ENCODE results near the gene FAM13A. TPM values are rescaled to one million over a fixed set of nuclear protein-coding genes. Genes with fewer than 3 reads are reported as not detected.

Gene FAM13A
- total and polyA plus RNA-seq, 10 of the 15 experiments (the other 5 are each of a cell fraction or from before 2014, with no cell fraction given): 0.05 to 1.8 (median 0.27) TPM; not detected in 1

- no peak for FAIRE-seq
- WGBS (ENCODE audit: insufficient coverage, insufficient replicate concordance, low lambda C conversion rate, missing lambda C conversion rate): 5% methylated on average over 1 of the region's 1 CpG
- CTCF ChIA-PET: no interaction called here
- H3K9ac ChIP-seq (ENCODE audit: control insufficient read depth, insufficient read depth, low read length): no peak overlapping the region
- ATAC-seq: no peak
- SMC1A ChIA-PET (ENCODE audit: uncharacterized antibody, unreplicated experiment): interaction anchor here (1.3 kb wide), 1 partner anchor 75 kb away, joined by 3 read pairs; no protein-coding TSS in a partner anchor
- H3K9me3 ChIP-seq (replicated peaks; ENCODE audit: control insufficient read depth, insufficient read depth, low read length): no peaks in the 10 kb centered on the region
- BruUV-seq (replicated peaks): no TSS peak
- H3K4me1 ChIP-seq (ENCODE audit: control insufficient read depth, insufficient read depth, low read length): no peaks in the 10 kb centered on the region
- POLR2A ChIA-PET: interaction anchor here (0.7 kb wide), 1 partner anchor 676 kb away, joined by 4 read pairs; no protein-coding TSS in a partner anchor
- H3K36me3 ChIP-seq (ENCODE audit: control insufficient read depth in 2 of 2, insufficient read depth in 2 of 2, low read length in 1 of 2): no peaks in the 10 kb centered on the region
- no peak overlapping the region for H2AFZ ChIP-seq (ENCODE audit: control insufficient read depth, low read depth, low read length)
- no peak for DNase-seq (ENCODE audit: low read depth, low spot score)
- no peak overlapping the region for H3K4me2 ChIP-seq (ENCODE audit: control insufficient read depth, insufficient read depth)
- no peaks in the 10 kb centered on the region for H4K20me1 ChIP-seq (ENCODE audit: control insufficient read depth, insufficient read depth)
- in situ Hi-C loops (cut with MboI) (no loop called here), intact Hi-C loops (cut with micrococcal nuclease; ENCODE audit: unreplicated experiment) (no loop called here)
- H3K79me2 ChIP-seq (ENCODE audit: control insufficient read depth, insufficient read depth, low read length): no peaks in the 10 kb centered on the region
- TF ChIP-seq FOS (IDR thresholded peaks at IDR 0.05; ENCODE audit: borderline replicate concordance, extremely low read depth, insufficient read length) (no peak), KAT2A (conservative IDR thresholded peaks at IDR 0.05; ENCODE audit: control insufficient read depth, low read depth, low read length) (no peak), RBBP5 (conservative IDR thresholded peaks at IDR 0.05) (no peak), TCF12 (IDR thresholded peaks at IDR 0.05; ENCODE audit: low read depth, low read length) (no peak), GABPA (IDR thresholded peaks at IDR 0.05; ENCODE audit: low read depth) (no peak), RUNX3 (IDR thresholded peaks at IDR 0.05; ENCODE audit: low read length) (no peak), SMC3 (IDR thresholded peaks at IDR 0.05; ENCODE audit: borderline replicate concordance, low read length) (no peak), ATF7 (IDR thresholded peaks at IDR 0.05; ENCODE audit: low read depth) (no peak), ZNF384 (IDR thresholded peaks at IDR 0.05; ENCODE audit: borderline replicate concordance, low read depth, low read length) (no peak), NBN (IDR thresholded peaks at IDR 0.05) (no peak), CBFB (IDR thresholded peaks at IDR 0.05; ENCODE audit: low read depth) (no peak), FOXM1 (IDR thresholded peaks at IDR 0.05; ENCODE audit: low read depth, low read length) (no peak), SKIL (IDR thresholded peaks at IDR 0.05; ENCODE audit: low read depth, poor library complexity, severe bottlenecking) (no peak), REST (IDR thresholded peaks at IDR 0.05; ENCODE audit: low read depth, low read length) (no peak), RELA (IDR thresholded peaks at IDR 0.05; ENCODE audit: borderline replicate concordance, partially characterized antibody) (no peak), CREM (IDR thresholded peaks at IDR 0.05; ENCODE audit: low read depth) (no peak), RAD21 (IDR thresholded peaks at IDR 0.05; ENCODE audit: insufficient read depth, low read depth, low read length) (no peak)
- no peaks in the 10 kb centered on the region for H3K27me3 ChIP-seq (replicated peaks in 1 of 2; ENCODE audit: control insufficient read depth in 2 of 2, insufficient read depth in 2 of 2, low read length in 1 of 2)
- H3K4me3 ChIP-seq: no peak overlapping the region
- no peak overlapping the region for H3K27ac ChIP-seq (ENCODE audit: control insufficient read depth, insufficient read depth)
- RAD21 ChIA-PET (ENCODE audit: unreplicated experiment): no interaction called here
Observed at GRCh38 chr4:88745175-88745574, 311.8 kb downstream of the FAM13A start.

Measured in GM12878 (cell line).